Heart right ventricle (tissue), 16 donors: Measurements from ENCODE around the gene MACROD2. TPM values are rescaled to one million over a fixed set of nuclear protein-coding genes. Genes with fewer than 3 reads are reported as not detected.

ENCODE experiments used
- ATAC-seq, 8 donors: fragments of 200-7000 bp; cut with Tn5 transposase; one replicate each; pipeline ENCODE4 v1.9.1; 2020; ENCODE audit warnings: mild to moderate bottlenecking in 8 of 8, moderate library complexity in 8 of 8, moderate number of reproducible peaks in 1 of 8
- DNase-seq, 2 donors: peaks; one replicate each; pipeline ENCODE4 v3.0.0-alpha.2; 2020
- H3K27ac ChIP-seq, 10 donors: fragments of 200-600 bp; sonication (generic) in 2 of 10; one replicate each; pipeline versions ENCODE4 v1.5.0 to v1.8.0; 2020 to 2022; ENCODE audit warnings: mild to moderate bottlenecking in 3 of 10
- H3K27me3 ChIP-seq, 7 donors: fragments of 200-600 bp; one replicate each; pipeline ENCODE4 v1.8.0; 2021 to 2022; ENCODE audit warnings: mild to moderate bottlenecking in 2 of 7
- H3K36me3 ChIP-seq, 9 donors: fragments of 200-600 bp; sonication (generic) in 1 of 9; one replicate each; pipeline versions ENCODE4 v1.5.0 to v1.8.0; 2020 to 2022; ENCODE audit warnings: mild to moderate bottlenecking in 2 of 9
- H3K4me1 ChIP-seq, 9 donors: fragments of 200-600 bp; sonication (generic) in 1 of 9; one replicate each; pipeline versions ENCODE4 v1.5.0 to v1.8.0; 2020 to 2022; ENCODE audit warnings: mild to moderate bottlenecking in 4 of 9
- H3K4me3 ChIP-seq, 10 donors: fragments of 200-600 bp; sonication (generic) in 2 of 10; one replicate each; pipeline versions ENCODE4 v1.5.0 to v1.8.0; 2020 to 2022; ENCODE audit warnings: mild to moderate bottlenecking in 7 of 10, moderate library complexity in 2 of 10
- H3K9me3 ChIP-seq, 11 donors: fragments of 200-600 bp in 10 of 11; sonication (generic) in 2 of 11; one replicate each; pipeline versions ENCODE4 v1.5.0 to v1.8.0; 2013 to 2022; ENCODE audit warnings: mild to moderate bottlenecking in 2 of 11, control low read depth in 1 of 11, moderate library complexity in 1 of 11
- WGBS, 2 donors: extraction: QIAGEN DNeasy Blood & Tissue Kit; methylation state at CpG; one replicate each; pipeline ENCODE4 v1.1.7; 2013; ENCODE audit warnings: inconsistent platforms in 1 of 2; 5-methylcytosine and 5-hydroxymethylcytosine counted together
- intact Hi-C, 10 donors: fragments of 100-400 bp; cut with DNase I; formaldehyde crosslinking; loops; one replicate each; pipeline versions ENCODE4 v1.11.1 to v1.14.2; 2022
- polyA plus RNA-seq, 2 donors: library from polyadenylated mRNA; stranded (reverse); fragments of 200-250 nt; gene quantifications; one replicate each; pipeline ENCODE4 v1.2.3, GENCODE V29; 2013
- total RNA-seq, 10 donors: library from RNA; stranded (reverse); fragmentation: NEBNext Ultra II Directional in 3 of 10; extraction: Animal tissue kit (Norgen Biotek cat#: 25700) in 3 of 10; gene quantifications; one replicate each; pipeline versions ENCODE4 v1.2.1 to v1.2.4, GENCODE V29; 2021 to 2023
- TF ChIP-seq, protein P1 (sequence below), 9 donors: fragments of 200-600 bp; sonication (generic) in 2 of 9; IDR thresholded peaks; one replicate each; pipeline versions ENCODE4 v1.5.0 to v1.8.0; 2021 to 2022; ENCODE audit warnings: antibody characterized with exemption in 9 of 9, mild to moderate bottlenecking in 5 of 9, moderate library complexity in 1 of 9
- donor health status: Arrhythmogenic right ventricular cardiomyopathy.
- donor health status: ischemic (EF 13 %, LVEDD 7.1; RV severe dilation, severe dysfunction).
- donor health status: healthy with polysubstance abuse.
- donor health status: DM: no; HTN: yes; CAD: no.
- donor health status: DM: no; HTN: no; CAD: no.
- donor health status: ischemic (EF 25% LVEDD 6.9; RV normal size, moderate dysfunction).
- donor health status: ischemic (EF 25% LVEDD 5.7; RV mildly dilated, moderate dysfunction).
- donor health status: healthy.
- donor health status: DM: yes; HTN: yes; CAD: no.
- donor health status: Ischemic cardiomyopathy.
- donor health status: ischemic (EF 35%, LVEDD 5.7; RV mildly dilated, moderate dysfunction).
- donor health status: nonischemic (EF 11% LVEDD 7.7; RV severe dilation, severe dysfunction).
- donor health status: DM: yes; HTN: yes; CAD: no.
- donor health status: PGD.
- donor health status: ischemic (EF 29% LVEDD 5.4; RV normal size, mild dysfunction).
- donor health status: nonischemic (EF 23%, LVEDD 6.1; RV moderate dilation, normal function).

The MACROD2 gene
- total and polyA plus RNA-seq, 12 donors = 0.28 to 6.4 (median 4.1) TPM

DNA sequence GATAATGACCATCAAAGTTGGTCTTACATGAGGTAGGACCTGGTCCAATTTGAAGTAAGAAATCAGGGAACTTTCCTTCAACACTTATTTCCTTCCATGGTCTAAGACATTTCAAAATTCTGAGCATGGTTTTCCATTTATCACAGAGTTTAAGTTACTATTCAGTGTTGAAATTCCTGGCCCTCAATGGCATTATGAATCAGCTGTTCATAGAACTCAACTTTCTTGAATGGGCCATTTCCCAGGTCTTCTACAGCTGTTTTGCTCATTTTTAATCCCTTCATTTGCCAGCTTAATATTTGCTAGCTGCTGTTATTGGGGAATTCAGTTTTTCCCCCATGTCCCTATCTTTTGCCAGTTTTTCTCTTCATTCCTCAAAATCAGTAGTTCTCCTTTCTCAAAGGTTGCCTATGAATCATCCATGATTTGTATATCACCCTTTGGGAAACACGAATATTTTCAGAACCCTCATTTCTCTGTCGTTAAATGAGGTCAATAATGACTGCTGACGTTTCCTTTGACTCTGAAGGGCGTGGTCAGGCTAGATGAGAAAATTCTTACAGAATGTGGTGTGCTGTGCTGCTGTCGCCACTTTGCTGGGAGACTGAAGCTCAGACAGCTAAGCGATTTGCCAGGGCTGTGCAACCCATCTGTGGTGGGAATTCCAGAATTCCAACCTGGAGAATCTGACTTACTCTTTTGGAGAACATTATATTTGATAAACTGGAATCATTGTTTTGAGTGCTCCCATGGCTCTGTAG is 558.6 kb downstream of the MACROD2 start:
- no peaks in the 10 kb centered on the region for H3K9me3 ChIP-seq
- intact Hi-C loops = no loop called here
- WGBS, 2 donors = 44 to 58% methylated on average over 6 of the region's 6 CpGs
- peak overlapping the region in 1 of 10 donors; percentile 10 for H3K27ac ChIP-seq
- no peaks in the 10 kb centered on the region for H3K36me3 ChIP-seq
- H3K4me1 ChIP-seq = no peaks in the 10 kb centered on the region
- TF ChIP-seq, protein P1, sequence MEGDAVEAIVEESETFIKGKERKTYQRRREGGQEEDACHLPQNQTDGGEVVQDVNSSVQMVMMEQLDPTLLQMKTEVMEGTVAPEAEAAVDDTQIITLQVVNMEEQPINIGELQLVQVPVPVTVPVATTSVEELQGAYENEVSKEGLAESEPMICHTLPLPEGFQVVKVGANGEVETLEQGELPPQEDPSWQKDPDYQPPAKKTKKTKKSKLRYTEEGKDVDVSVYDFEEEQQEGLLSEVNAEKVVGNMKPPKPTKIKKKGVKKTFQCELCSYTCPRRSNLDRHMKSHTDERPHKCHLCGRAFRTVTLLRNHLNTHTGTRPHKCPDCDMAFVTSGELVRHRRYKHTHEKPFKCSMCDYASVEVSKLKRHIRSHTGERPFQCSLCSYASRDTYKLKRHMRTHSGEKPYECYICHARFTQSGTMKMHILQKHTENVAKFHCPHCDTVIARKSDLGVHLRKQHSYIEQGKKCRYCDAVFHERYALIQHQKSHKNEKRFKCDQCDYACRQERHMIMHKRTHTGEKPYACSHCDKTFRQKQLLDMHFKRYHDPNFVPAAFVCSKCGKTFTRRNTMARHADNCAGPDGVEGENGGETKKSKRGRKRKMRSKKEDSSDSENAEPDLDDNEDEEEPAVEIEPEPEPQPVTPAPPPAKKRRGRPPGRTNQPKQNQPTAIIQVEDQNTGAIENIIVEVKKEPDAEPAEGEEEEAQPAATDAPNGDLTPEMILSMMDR (IDR thresholded peaks at IDR 0.05) = no peak
- H3K4me3 ChIP-seq = no peak overlapping the region
- DNase-seq (no peak), ATAC-seq (peak in 4 of 8 donors; percentile 38 to 93 (median 52))
- H3K27me3 ChIP-seq = no peaks in the 10 kb centered on the region

DNA sequence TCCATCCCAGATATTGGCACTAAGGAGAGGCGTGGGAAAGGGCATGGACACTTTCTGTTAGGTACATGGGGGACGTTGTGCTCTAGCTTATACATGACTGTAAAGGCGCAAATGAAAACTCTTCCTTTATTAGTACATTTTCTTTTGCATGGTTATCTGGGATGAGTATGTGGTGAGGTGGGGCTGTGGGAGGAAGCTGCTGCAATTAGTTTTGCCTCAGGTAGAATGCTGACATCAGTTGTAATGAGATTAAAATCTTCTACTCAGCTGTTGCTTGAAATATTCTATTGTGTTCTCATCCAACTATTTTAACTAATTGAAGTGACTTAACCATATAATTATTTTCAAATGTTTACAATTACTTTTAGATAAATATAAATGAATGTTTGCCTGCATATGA is 560.4 kb downstream of the MACROD2 start:
- Histone ChIP-seq H3K9me3 (no peaks in the 10 kb centered on the region), H3K27ac (no peak overlapping the region)
- WGBS, 2 donors = 78 to 89% methylated on average over 3 of the region's 3 CpGs

DNA sequence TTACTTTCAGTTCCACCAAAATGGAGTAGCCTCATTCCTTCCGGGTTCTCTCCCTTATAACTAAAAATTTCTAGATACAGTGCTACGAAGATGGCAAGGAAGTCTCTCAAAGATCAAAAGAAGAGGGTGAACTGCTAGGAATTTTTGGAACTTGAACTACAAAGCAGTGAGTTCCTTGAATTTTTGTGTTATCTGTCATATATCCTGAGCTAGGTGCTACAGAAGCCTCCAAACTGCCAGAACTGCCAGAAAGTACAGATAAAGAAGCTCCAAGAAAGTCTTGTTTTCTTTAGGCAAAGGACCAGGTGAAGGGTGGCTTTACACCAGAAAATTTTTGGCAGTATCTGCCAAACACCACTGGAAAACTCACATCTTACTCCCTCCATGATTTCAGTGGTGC is 560.9 kb downstream of the MACROD2 start:
- no peak overlapping the region for H3K4me3 ChIP-seq
- TF ChIP-seq, protein P1 (IDR thresholded peaks at IDR 0.05) = no peak
- WGBS, 2 donors = 73 to 75% methylated on average over 2 of the region's 2 CpGs
- no peaks in the 10 kb centered on the region for H3K27me3 ChIP-seq
- no peak for ATAC-seq
- no peaks in the 10 kb centered on the region for H3K9me3 ChIP-seq
- no peaks in the 10 kb centered on the region for H3K36me3 ChIP-seq
- H3K4me1 ChIP-seq = no peaks in the 10 kb centered on the region
- intact Hi-C loops = no loop called here
- no peak overlapping the region for H3K27ac ChIP-seq
- DNase-seq = no peak

More for the DNA sequence above, 560.4 kb downstream of the MACROD2 start:
- Histone ChIP-seq H3K27me3 (no peaks in the 10 kb centered on the region), H3K4me3 (no peak overlapping the region), H3K36me3 (no peaks in the 10 kb centered on the region), H3K4me1 (no peaks in the 10 kb centered on the region)
- TF ChIP-seq, protein P1 (IDR thresholded peaks at IDR 0.05) = no peak
- DNase-seq = no peak
- no peak for ATAC-seq
- intact Hi-C loops = no loop called here

DNA sequence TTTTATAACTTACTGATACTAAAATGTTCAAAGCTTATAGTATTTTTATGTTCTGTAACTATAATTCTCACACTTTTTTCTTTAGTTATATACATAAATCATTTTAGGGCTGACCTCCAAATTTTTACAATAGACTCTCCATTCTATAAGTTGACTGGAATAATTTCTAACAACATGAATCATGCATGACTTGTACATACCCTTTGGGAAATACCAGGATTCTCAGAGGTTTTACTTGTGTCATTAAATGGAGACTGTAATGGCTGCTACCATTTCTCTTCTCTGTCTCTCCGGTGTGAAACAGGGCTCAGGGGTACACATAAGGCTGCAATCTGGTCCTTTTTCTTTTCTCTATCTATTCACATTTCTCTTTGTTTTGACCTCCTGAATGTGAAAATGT is 564.3 kb downstream of the MACROD2 start:
- TF ChIP-seq, protein P1 (IDR thresholded peaks at IDR 0.05) = no peak
- DNase-seq = no peak
- ATAC-seq = no peak
- H3K27ac ChIP-seq = no peak overlapping the region
- H3K36me3 ChIP-seq = no peaks in the 10 kb centered on the region
- no peak overlapping the region for H3K4me3 ChIP-seq
- H3K4me1 ChIP-seq = no peaks in the 10 kb centered on the region
- H3K9me3 ChIP-seq = peaks cover 0 to 8% (median 0%) of the 10 kb centered on the region in 11 donors
- WGBS, 2 donors = 79 to 85% methylated on average over 1 of the region's 1 CpG
- intact Hi-C loops = no loop called here
- no peaks in the 10 kb centered on the region for H3K27me3 ChIP-seq
